ENCODE measurements around the gene TIGD2.

The TIGD2 gene

GRCh38 chr4:89110986-89111832 lies at the start of gene TIGD2:
TIGD2 (plus strand) TSS chr4:89111533; CDS start chr4:89112975, 1,442 bp downstream.
- DNase-seq (ENCODE audit: low read depth in 2 of 3, low spot score in 1 of 3): peak; percentile 69 to 85 (median 71)

- DNase-seq (ENCODE audit: low read depth in 2 of 3, low spot score in 1 of 3): no peak
Measured at GRCh38 chr4:89064848-89065247, 46.5 kb upstream of the TIGD2 start.

GRCh38 chr4:89067417-89067816 lies 43.9 kb upstream of the TIGD2 start:
- DNase-seq (ENCODE audit: low read depth in 2 of 3, low spot score in 1 of 3): no peak

- no peak for DNase-seq (ENCODE audit: low read depth in 2 of 3, low spot score in 1 of 3)
Measured at GRCh38 chr4:89069481-89069880, 41.9 kb upstream of the TIGD2 start.

- DNase-seq (ENCODE audit: low read depth in 2 of 3, low spot score in 1 of 3): no peak
Measured at GRCh38 chr4:89070041-89070440, 41.3 kb upstream of the TIGD2 start.

- DNase-seq (ENCODE audit: low read depth in 2 of 3, low spot score in 1 of 3): no peak
Measured at GRCh38 chr4:89071311-89071710, 40.0 kb upstream of the TIGD2 start.

- DNase-seq (ENCODE audit: low read depth in 2 of 3, low spot score in 1 of 3): no peak
Measured at GRCh38 chr4:89072921-89073320, 38.4 kb upstream of the TIGD2 start.

- no peak for DNase-seq (ENCODE audit: low read depth in 2 of 3, low spot score in 1 of 3)
Measured at GRCh38 chr4:89077761-89078160, 33.6 kb upstream of the TIGD2 start.

- no peak for DNase-seq (ENCODE audit: low read depth in 2 of 3, low spot score in 1 of 3)
Measured at GRCh38 chr4:89078300-89078699, 33.0 kb upstream of the TIGD2 start.

GRCh38 chr4:89099034-89099433 lies 12.3 kb upstream of the TIGD2 start:
- no peak for DNase-seq (ENCODE audit: low read depth in 2 of 3, low spot score in 1 of 3)

GRCh38 chr4:89099471-89099870 lies 11.9 kb upstream of the TIGD2 start:
- DNase-seq (ENCODE audit: low read depth in 2 of 3, low spot score in 1 of 3): no peak

- DNase-seq (ENCODE audit: low read depth in 2 of 3, low spot score in 1 of 3): no peak
Measured at GRCh38 chr4:89100853-89101252, 10.5 kb upstream of the TIGD2 start.

- DNase-seq (ENCODE audit: low read depth in 2 of 3, low spot score in 1 of 3): no peak
Measured at GRCh38 chr4:89101256-89102161, 9.8 kb upstream of the TIGD2 start.

- DNase-seq (ENCODE audit: low read depth in 2 of 3, low spot score in 1 of 3): no peak
Measured at GRCh38 chr4:89105726-89106125, 5.6 kb upstream of the TIGD2 start.

- DNase-seq (ENCODE audit: low read depth in 2 of 3, low spot score in 1 of 3): no peak
Measured at GRCh38 chr4:89108091-89108490, 3.2 kb upstream of the TIGD2 start.

GRCh38 chr4:89109841-89110540 lies 1.3 kb upstream of the TIGD2 start:
- no peak for DNase-seq (ENCODE audit: low read depth in 2 of 3, low spot score in 1 of 3)

GRCh38 chr4:89110541-89110985 lies 770 bp upstream of the TIGD2 start:
- DNase-seq (ENCODE audit: low read depth in 2 of 3, low spot score in 1 of 3): no peak

- no peak for DNase-seq (ENCODE audit: low read depth in 2 of 3, low spot score in 1 of 3)
Measured at GRCh38 chr4:89111833-89112563, 665 bp downstream of the TIGD2 start.

GRCh38 chr4:89113415-89113814 lies 2.1 kb downstream of the TIGD2 start:
- no peak for DNase-seq (ENCODE audit: low read depth in 2 of 3, low spot score in 1 of 3)

GRCh38 chr4:89114100-89114499 lies 2.8 kb downstream of the TIGD2 start:
- no peak for DNase-seq (ENCODE audit: low read depth in 2 of 3, low spot score in 1 of 3)

GRCh38 chr4:89117115-89117514 lies 5.8 kb downstream of the TIGD2 start:
- DNase-seq (ENCODE audit: low read depth in 2 of 3, low spot score in 1 of 3): no peak
